EH (cell line): ENCODE data around the gene DCP1B.
"Not testable (repeated sequence)": the region's sequence is repeated elsewhere in the genome, so short reads cannot be mapped to it uniquely, and the experiment has no call there.

Source experiments
- DNase-seq: peaks from one replicate; pipeline ENCODE4 v3.0.0-alpha.2; 2015; ENCODE audit warnings: low read depth

Gene DCP1B

DNA sequence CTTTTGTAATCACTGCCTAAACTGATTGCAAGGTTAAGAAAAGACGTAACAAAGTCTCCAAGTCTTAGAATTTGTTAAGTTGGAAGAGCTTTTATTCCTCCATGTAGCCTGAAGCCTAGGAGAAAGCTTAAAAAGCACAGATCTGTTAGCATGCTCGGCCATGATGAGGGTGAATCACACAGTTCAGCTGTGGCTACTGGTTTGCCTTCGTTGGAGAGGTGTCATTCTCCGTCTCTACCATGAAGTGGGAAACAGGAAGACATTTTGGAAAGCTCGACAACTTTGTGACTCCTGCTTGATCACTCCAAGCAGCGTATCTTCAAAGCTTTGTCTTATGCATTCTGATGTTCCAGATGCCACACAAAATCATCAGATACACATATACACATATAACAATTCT is 27.1 kb downstream of the DCP1B start:
- DNase-seq: no peak

DNA sequence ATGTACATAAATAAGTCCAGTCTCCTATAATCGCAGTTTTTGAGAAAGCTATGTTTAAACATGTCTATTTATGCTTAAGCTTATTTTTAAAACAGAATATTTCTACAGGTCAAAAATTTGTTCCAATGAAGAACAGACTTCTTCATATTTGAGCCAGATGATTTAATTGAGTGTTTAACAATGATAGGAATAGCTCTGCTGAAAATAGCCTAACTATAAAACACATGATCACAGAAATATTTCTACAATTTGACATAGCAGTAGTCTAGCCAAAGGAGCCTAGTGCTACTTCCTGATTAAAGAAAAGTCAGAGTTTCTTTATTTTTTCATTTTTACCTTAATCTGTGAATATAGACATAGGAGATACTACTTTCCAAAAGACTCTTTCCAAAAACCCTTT is 29.4 kb downstream of the DCP1B start:
- peak; percentile 45 for DNase-seq

DNA sequence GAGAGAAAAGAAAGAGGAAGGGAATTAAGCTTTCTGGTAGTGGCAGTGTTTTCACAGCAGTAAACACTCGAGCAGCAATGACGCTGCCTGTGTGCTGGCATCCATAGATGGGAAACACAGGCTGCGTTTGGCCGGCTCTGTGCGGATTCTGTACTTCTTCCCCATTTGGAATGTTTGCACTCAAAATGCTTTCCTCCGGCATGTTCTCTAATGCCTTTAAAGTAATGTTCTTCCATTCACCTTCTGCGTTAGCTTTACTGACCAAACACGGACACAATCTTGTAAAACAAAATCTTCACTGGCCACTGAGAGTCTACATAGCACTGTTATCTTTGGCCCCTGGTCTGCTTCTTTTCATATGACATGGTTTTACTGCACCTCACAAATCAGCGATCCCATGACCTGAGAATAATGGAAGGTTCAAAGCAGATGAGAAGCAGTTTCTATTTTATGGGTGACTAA is 31.4 kb downstream of the DCP1B start:
- peak; percentile 73 for DNase-seq

DNA sequence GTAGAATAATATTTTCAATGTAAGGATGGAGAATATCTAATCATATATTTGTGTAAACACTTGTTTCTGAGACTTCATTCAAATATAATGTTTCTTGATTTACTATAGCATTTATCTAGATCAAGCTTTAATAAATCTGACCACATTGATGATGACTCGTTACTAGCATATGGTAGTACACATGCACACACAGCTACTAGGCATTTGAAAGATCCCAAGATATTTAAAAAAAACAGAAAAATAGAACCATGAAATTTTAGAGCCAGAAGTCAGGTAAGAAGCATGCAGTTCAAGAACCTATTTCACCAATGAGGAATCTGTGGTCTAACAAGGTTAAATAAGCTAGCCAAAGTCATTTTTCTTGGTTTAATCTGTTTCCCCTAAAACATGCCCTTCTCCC is 32.0 kb downstream of the DCP1B start:
- peak; percentile 59 for DNase-seq

DNA sequence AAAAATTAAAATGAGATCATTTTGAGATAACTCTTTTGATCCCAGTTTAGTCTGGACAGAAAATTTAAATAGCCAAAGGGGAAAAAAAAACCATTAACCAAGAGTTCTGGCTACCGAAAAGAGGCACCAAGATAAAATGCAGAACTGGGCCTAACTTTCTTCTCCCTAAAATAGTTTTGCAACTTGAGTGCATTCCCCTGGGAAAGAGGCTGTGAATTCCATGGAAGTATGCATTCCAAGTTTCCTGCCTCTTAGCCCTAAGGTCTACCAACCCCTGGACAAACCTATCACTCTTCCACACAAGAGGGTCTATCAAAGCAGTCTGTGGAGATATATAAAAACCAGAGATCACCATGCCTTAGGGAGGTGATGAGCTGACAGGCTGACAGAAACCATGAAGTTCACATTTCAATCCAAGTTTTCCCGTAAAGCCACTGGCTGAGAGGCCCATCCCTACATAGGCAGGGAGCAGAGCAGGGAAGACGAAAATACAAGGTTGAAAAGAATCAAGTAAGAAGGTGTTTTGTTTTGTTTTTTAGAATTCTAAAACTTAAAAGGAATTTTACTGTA is 33.8 kb downstream of the DCP1B start:
- DNase-seq: peak; percentile 27

DNA sequence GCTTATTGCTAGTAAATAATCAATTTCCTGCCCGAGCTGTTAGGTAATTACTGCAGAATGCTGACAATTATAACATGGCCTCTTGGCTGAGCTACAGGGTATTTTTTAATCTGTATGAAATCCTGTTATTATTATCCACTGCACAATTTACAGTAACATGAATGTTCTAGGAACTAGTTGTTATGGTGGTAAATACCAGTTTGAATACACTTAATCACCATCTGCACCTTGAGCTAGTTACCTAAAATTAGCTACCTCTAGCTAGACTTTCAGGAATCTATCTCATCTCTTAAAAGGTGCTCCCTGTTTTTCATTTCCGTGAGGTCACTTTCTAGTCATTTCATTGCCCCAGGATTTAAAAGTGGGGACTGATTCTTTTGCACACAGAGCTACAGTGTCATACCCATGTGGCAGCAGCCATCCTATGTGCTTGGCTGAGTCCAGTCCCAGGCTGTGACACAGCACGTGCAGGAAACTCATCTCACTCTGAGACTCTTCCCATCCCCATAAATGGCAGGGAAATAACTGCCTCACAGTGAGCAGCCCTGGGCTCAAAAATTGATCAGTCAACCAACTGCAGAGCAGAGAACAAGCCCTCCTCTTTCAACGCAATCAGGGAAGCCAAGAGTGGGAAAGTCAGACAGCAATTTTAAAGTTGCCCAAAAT is 37.6 kb downstream of the DCP1B start:
- DNase-seq: no peak

DNA sequence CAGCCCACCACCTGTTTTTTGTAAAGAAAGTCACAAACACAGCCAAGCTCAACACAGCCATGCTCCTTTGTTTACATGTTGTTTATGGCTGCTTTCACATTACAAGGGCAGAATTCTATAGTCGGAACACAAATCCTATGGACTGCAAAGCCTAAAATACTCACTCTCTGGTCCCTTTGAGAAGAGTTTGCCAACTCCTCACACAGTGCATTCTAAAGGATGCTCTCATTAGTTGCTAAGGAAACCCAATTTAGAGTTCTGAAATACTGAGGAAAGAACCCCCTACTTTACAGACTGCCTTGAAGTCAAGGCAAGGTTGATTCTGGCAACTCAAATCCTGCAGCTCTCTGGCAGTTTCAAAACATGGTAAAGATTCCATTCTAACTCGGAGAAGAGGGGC is 38.3 kb downstream of the DCP1B start:
- DNase-seq: no peak

DNA sequence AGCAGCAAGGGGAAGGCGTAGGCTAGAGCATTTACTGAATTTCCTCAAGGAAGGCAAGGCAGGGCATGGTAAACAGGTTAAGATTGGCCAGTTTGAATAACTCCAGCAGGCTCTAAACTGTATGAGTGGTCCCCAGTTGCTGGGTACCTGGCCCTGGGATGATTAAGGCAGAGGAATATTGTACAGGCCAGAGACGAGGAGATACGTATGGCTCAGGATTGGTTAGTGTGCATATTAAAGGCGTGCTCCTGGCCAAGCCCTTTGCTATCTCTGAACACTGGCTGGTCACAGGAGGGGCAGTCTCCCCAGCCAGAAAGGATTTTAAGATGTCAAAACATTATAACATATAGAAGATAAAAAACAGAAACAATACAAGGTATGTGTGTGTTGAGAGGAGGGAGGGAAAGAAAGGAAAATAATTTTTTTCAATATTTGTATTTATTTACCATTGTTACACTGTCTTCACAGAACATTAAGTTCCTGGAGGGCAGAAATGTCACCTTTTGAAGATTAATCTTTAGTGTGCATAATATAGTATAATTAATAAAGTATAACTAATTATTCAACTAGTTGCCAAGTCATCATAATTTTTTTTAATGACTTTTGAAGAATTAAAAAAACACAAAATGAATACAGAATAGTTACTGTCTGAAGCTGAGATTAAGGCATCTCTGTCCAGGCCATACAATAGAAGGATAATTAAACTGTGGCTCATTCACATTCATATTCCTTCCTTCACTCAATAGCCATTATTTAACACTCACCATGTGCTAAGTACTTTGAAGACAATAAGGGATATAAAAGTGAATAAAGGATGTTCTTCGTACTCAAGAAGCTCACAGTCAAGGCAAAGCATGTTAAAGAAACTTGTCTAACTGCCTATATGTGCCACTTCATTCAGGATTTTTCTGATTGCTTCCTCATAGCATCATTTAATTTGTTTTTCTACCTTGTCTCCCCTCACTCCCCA is 41.9 kb downstream of the DCP1B start:
- DNase-seq: no peak

DNA sequence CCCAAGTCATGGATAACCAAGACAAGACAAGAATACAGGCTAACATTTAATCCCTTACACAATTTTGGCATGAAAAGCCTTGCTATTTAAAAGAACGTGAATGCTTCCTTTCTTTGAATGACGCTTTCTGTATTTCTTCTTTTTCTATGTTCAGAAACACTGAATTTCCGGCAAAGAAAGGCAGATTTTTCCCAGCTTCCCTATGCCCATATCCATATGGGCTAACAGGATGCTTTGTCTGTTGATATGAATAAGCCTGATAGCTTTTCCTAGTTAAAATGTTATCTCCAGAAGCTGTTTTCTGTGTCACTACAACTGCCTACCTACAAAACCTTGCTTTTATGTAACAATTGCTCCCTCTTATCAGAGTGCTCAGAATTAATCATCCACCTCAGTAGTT is 47.5 kb downstream of the DCP1B start:
- no peak for DNase-seq

DNA sequence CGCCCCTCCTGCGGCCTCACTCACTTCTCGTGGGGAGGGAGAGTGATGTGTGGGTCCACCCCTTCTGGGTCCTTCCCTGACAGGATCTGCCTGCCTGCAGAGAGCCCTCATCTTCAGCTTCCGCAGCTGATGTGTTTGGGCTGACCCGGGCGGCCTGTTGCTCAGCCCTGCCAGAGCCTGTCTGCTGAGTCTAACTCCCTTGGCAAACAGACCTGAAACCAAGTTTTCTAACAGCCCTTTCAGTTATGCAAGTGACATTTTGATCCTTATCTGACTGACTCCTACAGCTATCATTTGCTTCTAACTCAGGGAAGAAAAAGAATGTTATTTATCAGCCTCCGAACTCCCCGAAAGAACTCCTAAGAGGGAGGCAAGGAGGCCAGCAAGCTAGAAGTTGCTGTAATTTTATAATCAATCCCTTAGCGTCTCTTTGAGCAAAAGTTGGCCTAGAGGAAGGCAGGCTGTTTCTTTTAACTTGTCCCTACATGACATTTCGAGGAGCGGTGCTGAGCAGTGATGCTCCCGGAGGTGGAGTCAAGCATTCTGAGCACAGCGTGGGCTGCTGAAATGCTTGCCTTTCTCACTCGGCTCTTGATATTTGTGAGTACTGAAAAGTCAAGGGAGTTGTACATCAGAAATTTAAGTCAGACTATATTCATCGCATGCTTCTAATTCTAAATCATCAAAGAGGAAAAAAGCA is 54.3 kb downstream of the DCP1B start:
- DNase-seq: peak; percentile 9

DNA sequence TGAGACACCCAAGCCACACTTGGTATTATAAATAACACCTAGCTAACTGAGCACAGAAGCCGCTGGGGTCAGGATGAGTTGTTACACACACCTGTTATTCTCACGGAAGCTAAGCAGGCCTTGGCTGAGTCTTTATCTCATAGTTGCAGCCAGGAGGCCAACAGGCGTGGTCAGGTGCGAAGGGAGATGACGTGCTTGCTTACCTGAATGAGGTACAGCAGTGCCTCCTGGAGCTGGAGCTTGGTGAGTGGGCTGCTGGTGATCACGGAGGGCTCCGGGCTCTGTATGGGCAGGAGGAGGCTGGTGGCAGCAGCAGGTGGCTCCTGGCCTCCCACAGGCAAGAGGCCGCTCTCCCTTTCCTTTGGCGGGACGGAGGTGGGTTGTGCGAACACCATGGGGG is 55.4 kb downstream of the DCP1B start:
- no peak for DNase-seq

DNA sequence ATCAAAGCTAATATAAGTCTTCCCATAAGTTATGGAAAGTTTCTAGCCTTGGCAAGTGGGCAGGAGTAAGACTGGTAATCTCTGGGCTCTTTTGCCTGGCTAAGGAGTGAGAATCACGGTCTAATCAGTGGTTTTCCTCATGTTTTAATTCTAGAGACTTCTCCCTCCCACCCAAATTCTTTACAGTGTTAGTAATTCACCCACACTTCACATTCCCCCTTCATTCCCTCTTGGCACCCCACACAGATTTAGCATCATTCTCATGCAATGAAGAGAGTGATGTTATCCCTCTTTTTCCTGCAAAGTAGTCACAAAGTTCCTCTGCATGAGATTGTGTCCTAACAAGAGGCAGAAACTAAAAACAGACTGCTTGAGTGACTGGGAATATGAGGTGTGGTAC is 57.2 kb downstream of the DCP1B start:
- peak; percentile 79 for DNase-seq

DNA sequence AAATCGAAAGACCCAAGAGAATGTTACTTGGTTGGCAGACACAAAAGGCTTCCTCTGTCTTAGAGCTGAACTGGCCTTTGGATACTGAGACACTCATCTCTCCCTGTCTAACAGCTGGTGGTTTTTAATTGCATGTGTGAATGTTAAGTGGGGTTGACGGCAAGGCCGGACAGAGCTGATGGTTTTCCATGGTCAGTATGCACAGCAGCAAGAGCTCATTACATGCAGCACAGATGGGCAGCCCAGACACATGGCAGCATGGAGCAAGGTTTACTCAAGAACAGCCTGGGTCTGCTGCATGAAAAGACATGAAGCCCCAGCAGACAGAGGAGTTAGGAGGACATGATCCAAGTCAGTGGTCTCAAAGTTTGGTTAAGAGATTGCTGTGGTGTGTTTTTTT is 58.0 kb downstream of the DCP1B start:
- DNase-seq: no peak

DNA sequence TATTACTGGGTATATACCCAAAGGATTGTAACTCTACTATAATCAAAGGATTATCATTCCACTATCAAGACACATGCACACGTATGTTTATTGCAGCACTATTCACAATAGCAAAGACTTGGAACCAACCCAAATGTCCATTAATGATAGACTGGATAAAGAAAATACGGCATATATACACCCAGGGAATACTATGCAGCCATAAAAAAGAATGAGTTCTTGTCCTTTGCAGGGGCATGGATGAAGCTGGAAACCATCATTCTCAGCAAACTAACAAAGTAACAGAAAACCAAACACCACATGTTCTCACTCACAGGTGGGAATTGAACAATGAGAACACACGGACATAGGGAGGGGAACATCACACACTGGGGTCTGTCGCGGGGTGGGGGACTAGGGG is 58.8 kb downstream of the DCP1B start:
- not testable (repeated sequence) for DNase-seq

DNA sequence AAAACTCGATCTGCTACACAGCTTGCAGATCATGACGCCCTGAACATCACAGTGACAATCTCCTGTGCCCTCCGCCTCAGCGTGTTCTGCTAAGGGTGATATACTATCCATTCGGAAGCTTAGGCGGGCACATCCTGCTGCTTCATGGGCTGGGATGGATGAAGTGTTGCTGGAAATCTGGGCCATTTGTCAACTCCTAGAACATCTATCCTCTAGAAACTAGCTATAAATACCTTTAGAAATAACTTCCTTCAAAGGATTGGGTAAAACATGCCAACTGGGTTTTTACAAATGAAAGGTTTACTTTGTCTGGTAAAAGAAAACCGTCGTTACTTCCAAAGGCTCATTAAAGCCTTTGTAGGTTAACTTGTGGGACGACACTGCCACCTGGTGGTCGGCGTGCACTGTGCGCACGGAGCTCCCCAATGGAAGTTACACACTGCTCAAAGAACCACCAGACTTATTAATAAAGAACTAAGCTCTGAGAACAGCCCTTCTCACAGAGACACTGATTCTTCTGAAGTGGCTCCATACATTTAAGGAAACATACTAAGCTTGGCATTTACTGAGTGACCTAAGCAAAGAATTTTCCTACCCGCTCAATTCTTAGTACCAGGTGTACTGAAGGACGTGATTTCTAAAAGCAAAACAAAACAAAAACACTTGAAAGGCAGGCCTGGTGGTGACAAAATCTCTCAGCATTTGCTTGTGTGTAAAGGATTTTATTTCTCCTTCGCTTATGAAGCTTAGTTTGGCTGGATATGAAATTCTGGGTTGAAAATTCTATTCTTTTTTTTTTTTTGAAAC is 64.3 kb downstream of the DCP1B start:
- DNase-seq: peak; percentile 78

DNA sequence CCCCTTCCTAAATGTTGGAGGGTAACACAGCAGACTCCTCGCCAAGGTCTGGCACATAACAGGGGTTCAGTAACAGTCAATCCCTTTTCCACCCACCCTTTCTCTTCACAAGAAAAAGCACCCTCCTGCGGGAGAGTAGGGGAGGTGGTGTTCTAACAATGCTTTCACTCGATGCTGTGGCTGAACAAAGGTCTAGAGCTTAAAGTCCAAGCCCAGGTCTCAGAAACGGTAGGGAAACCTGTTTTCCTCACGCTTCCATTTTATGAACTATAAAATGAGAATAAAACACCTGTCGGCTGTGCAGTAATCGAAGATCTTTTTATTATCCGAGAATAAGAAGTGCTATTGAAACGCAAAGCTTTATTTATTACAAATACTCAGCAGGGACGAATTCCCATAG is 64.9 kb downstream of the DCP1B start:
- no peak for DNase-seq

DNA sequence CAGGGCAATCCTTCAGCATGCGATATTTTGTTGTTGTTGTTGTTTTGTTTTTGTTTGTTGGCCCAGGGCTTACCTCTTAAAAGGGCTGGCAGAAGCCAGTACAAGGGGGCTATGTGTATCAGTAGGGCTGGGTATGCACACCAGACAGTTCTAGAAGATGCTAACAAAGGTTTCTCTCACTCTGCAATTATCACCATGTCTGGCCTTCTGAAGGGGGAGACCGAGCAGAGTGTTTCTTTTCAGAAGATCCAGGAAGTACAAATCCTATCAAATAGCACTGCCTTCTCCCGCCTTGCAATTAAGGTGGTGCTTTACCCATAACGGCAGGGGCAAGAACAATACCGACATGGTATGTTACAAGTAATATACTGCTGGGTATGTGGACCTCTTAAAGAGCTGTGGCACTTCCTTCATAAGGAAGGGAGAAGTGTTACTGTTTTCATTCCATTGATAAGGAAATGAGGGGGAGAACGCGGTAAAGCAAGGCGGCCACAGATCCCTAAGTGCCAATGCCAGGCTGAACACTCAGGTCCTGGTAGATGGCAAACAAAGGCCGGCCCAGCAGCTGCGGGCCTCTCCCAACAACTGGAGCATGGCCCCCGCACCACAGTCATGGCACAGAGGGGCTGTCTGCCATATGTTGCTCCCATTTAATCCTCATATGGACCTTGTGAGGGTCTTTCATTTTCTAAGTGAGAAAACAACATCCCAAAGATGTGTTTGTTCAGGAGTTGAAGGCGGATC is 66.6 kb downstream of the DCP1B start:
- DNase-seq: no peak

DNA sequence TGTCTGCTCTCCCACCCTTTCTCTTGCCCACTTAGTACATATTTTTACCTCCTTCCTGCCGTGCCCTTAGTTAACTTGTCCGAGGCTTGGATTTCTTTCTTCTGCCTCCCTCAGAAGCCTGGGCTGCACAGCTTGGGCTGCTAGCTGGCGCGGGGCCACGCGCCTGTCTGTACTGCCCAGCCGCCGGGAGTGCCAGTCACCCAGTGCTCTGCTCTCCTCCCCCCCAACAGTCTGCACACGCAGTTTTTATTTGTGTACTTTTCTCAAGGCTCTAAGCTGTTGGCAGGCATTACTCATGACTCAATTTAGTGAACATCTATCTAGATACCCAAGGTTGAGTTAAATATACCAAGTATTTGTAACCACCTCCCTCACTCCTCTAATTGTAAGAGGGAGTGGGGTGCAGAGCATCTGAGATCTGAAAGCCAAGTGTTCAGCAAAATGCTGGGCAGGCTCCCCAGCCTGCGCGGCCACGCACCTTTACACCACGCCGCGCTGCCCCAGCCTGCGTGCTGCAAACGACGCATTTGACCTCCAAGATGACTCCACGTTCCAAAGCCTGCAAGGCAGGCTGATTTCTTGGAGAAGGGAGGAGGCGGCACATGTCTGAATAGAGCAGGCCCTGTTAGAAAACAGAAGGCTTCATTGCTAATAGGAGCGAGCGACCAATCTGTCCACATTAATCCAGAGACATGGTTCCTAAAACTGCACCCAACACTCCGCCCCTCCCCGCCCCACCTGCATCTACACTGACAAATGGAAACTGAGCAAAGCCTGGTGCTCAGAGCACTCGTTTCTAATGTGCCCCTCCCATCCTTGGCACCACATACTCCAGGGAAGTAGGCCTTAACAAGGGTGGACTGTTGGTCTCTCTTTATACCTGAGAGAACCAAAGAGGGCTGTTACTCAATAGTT is 67.6 kb downstream of the DCP1B start:
- peak; percentile 78 for DNase-seq

DNA sequence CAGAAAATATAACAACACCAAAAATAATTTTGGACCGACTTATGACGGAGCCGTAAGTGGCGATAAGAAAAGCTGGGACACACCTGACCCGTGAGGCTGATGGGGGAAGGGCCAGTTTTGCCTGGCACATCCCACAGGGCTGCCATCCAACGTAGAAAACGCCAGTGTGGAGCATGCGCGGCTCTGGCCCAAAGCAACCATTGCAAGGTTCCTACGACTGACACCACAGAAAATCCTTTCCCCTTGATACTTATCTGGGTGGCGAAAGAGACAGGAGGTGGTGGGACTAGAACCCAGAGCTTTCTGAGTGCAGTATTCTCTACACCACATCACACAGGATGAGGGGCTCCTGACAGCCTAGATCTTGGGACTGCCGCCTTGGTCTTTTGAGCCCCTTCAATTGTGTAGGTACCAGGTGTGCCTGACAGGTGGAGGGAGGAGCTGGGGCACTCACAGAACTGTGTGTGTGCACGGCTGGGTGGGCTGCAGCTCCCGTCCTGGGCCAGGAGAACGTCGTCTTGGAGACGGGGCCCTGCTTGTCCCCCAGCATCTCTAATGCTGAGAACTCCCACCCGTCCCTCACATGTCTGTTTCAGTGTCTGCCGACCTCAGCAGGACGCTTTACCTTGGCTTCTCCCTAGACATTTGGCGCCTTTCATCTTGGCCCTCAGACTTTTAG is 68.4 kb downstream of the DCP1B start:
- DNase-seq: no peak
